Hepatocyte (in vitro differentiated cells): ENCODE data around the gene KIRREL3.

Experiments used
- EZH2phosphoT487 ChIP-seq: fragments of 200-600 bp; sonication (generic); IDR thresholded peaks from one replicate; pipeline ENCODE4 v1.6.1; 2018; ENCODE audit warnings: antibody characterized with exemption, mild to moderate bottlenecking, low read depth, moderate library complexity; ENCODE audit not compliant: unreplicated experiment, severe bottlenecking
- TF ChIP-seq, protein P1 (sequence below): fragments of 200-600 bp; sonication (generic); IDR thresholded peaks from 2 replicates; pipeline ENCODE4 v1.5.1; 2016; ENCODE audit warnings: antibody characterized with exemption, mild to moderate bottlenecking; ENCODE audit not compliant: poor library complexity

GRCh38 chr11:126596474-126596873 is 404.1 kb downstream of the KIRREL3 start:
- TF ChIP-seq EZH2phosphoT487 = no peak
- TF ChIP-seq, protein P1, sequence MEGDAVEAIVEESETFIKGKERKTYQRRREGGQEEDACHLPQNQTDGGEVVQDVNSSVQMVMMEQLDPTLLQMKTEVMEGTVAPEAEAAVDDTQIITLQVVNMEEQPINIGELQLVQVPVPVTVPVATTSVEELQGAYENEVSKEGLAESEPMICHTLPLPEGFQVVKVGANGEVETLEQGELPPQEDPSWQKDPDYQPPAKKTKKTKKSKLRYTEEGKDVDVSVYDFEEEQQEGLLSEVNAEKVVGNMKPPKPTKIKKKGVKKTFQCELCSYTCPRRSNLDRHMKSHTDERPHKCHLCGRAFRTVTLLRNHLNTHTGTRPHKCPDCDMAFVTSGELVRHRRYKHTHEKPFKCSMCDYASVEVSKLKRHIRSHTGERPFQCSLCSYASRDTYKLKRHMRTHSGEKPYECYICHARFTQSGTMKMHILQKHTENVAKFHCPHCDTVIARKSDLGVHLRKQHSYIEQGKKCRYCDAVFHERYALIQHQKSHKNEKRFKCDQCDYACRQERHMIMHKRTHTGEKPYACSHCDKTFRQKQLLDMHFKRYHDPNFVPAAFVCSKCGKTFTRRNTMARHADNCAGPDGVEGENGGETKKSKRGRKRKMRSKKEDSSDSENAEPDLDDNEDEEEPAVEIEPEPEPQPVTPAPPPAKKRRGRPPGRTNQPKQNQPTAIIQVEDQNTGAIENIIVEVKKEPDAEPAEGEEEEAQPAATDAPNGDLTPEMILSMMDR = no peak
